GM12873 (cell line): ENCODE results near the gene RAMAC.

ENCODE experiments used
- CTCF ChIP-seq: IDR thresholded peaks from 2 replicates; pipeline ENCODE4 v1.5.1; 2012; ENCODE audit warnings: low read depth, mild to moderate bottlenecking, moderate library complexity, low read length, control low read depth; ENCODE audit not compliant: insufficient read depth; ENCODE audit errors: missing control alignments

RAMAC gene

GRCh38 chr15:82979726-82980125, 6.3 kb upstream of the RAMAC start:
- TF ChIP-seq CTCF, result no peak

GRCh38 chr15:82980981-82981380, 5.0 kb upstream of the RAMAC start:
- no peak for TF ChIP-seq CTCF

- no peak for TF ChIP-seq CTCF
These were observed 401 bp downstream of the RAMAC start for GRCh38 chr15:82986442-82986780.

- TF ChIP-seq CTCF, result no peak
These were observed 6.5 kb downstream of the RAMAC start for GRCh38 chr15:82992436-82992998.

GRCh38 chr15:82993144-82993543, 7.1 kb downstream of the RAMAC start:
- TF ChIP-seq CTCF, result no peak

GRCh38 chr15:82995076-82995475, 9.1 kb downstream of the RAMAC start:
- no peak for TF ChIP-seq CTCF

GRCh38 chr15:82995938-82996337, 9.9 kb downstream of the RAMAC start:
- no peak for TF ChIP-seq CTCF

GRCh38 chr15:82999426-82999825, 13.4 kb downstream of the RAMAC start:
- no peak for TF ChIP-seq CTCF
